ENCODE measurements around the gene KCNK4. TPM values are rescaled to one million over a fixed set of nuclear protein-coding genes. Genes with fewer than 3 reads are reported as not detected.

The KCNK4 gene
- total and polyA plus RNA-seq, 2 of the 13 experiments (the other 11 are each of a cell fraction or from before 2014, with no cell fraction given) = not detected

DNA sequence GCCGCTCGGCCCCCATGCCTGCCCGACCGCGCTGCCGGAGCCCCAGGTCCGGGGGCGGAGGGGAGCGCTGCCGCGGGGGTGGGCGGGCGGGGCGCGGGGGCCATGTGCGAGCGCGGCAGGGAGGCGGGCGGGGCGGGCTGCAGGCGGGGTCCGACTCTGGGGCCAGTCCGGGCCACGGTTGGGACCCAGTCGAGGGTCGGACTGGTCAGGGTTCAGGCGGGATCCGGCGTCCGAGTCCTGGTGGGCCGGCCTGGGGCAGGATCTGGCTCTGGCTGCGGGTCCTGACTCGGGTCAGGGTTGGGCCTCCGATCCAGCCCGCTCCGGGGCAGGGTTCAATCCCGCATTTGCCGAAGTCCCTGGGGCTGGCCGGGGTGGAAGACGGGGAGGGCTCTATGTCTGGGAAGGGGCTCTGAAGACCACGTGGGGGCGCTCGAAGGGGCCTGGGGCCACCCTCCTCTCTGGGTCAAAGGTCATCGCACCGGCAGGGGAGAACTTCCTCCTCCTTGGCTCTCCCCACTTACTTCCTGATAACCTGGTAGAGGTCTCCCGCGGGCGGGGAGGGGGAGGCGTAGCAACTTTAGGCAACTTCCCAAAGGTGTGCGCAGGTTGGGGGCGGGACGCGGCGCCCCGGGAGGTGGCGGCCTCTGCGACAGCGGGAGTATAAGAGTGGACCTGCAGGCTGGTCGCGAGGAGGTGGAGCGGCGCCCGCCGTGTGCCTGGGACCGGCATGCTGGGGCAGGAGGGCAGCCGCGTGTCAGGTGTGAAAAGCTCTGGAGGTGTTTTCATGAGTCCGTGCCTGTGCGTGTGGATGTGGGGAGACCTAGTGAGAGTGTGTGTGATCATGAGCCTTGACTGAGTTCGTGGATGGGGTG lies 14.8 kb downstream of the KCNK4 start (continued):
- TF ChIP-seq PRDM4 (CRISPR knock-in tag; IDR thresholded peaks at IDR 0.05; ENCODE audit: borderline replicate concordance) (no peak), ZNF296 (CRISPR knock-in tag; conservative IDR thresholded peaks at IDR 0.05) (no peak), POGZ (CRISPR knock-in tag; IDR thresholded peaks at IDR 0.05) (peak; percentile 38; the same call in 1 of the 2 replicates), GATA4 (IDR thresholded peaks at IDR 0.05; ENCODE audit: borderline replicate concordance, low read depth) (no peak), ARNT2 (CRISPR knock-in tag; IDR thresholded peaks at IDR 0.05; ENCODE audit: low read depth) (0 out of 2 replicates have a peak, but pooled peaks have one; percentile 60), CCDC6 (CRISPR knock-in tag; IDR thresholded peaks at IDR 0.05) (no peak), ZBTB49 (CRISPR knock-in tag; IDR thresholded peaks at IDR 0.05; ENCODE audit: borderline replicate concordance) (no peak), STAG1 (CRISPR knock-in tag; IDR thresholded peaks at IDR 0.05) (no peak), ZMYM3 (CRISPR knock-in tag; IDR thresholded peaks at IDR 0.05) (peak; percentile 26; the same call in 1 of the 2 replicates), SUZ12 (IDR thresholded peaks at IDR 0.05; ENCODE audit: low read depth, low read length) (no peak), TCF12 (IDR thresholded peaks at IDR 0.05) (no peak), TCF12 (CRISPR knock-in tag; IDR thresholded peaks at IDR 0.05) (peak; percentile 64; the same call in 1 of the 2 replicates), ZNF790 (CRISPR knock-in tag; IDR thresholded peaks at IDR 0.05; ENCODE audit: borderline replicate concordance) (peak; percentile 3; the same call in 1 of the 2 replicates)
- TF ChIP-seq, protein P1, sequence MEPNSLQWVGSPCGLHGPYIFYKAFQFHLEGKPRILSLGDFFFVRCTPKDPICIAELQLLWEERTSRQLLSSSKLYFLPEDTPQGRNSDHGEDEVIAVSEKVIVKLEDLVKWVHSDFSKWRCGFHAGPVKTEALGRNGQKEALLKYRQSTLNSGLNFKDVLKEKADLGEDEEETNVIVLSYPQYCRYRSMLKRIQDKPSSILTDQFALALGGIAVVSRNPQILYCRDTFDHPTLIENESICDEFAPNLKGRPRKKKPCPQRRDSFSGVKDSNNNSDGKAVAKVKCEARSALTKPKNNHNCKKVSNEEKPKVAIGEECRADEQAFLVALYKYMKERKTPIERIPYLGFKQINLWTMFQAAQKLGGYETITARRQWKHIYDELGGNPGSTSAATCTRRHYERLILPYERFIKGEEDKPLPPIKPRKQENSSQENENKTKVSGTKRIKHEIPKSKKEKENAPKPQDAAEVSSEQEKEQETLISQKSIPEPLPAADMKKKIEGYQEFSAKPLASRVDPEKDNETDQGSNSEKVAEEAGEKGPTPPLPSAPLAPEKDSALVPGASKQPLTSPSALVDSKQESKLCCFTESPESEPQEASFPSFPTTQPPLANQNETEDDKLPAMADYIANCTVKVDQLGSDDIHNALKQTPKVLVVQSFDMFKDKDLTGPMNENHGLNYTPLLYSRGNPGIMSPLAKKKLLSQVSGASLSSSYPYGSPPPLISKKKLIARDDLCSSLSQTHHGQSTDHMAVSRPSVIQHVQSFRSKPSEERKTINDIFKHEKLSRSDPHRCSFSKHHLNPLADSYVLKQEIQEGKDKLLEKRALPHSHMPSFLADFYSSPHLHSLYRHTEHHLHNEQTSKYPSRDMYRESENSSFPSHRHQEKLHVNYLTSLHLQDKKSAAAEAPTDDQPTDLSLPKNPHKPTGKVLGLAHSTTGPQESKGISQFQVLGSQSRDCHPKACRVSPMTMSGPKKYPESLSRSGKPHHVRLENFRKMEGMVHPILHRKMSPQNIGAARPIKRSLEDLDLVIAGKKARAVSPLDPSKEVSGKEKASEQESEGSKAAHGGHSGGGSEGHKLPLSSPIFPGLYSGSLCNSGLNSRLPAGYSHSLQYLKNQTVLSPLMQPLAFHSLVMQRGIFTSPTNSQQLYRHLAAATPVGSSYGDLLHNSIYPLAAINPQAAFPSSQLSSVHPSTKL (CRISPR knock-in tag; IDR thresholded peaks at IDR 0.05) = 0 out of 2 replicates have a peak, but pooled peaks have one; percentile 33

All from HepG2 (cell line).